HG02981 (cell line): ENCODE measurements around the gene IRS2.

Experiments
- ATAC-seq: cut with Tn5 transposase; IDR thresholded peaks from one replicate; pipeline ENCODE4 v1.9.1; 2021; ENCODE audit warnings: mild to moderate bottlenecking, moderate library complexity; ENCODE audit not compliant: unreplicated experiment

IRS2 gene

DNA sequence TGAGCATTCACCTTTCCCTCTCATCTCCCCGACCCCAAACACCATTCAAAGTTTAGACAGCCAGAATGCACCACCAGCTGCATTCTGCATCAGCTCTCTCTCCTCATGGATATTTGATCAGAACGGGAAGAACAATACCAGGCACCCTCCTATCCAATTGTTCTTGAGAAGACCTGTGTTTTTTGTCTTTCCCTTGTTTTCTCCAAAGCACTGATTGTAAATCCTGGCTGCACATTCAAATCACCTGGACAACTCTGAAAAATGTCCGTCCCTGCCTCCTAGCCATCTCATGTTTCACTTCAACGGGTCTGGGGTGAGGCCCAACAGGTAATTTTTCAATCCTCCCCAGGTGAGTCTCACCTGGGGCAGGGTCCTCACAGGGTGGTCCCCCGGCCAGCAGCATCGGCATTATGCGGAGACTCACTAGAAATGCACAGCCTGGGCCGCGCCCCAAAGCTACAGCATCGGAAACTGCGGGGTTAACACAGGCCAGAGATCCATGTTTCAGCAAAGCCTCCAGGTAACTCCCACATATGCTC is 5.5 kb downstream of the IRS2 start:
- no peak for ATAC-seq

DNA sequence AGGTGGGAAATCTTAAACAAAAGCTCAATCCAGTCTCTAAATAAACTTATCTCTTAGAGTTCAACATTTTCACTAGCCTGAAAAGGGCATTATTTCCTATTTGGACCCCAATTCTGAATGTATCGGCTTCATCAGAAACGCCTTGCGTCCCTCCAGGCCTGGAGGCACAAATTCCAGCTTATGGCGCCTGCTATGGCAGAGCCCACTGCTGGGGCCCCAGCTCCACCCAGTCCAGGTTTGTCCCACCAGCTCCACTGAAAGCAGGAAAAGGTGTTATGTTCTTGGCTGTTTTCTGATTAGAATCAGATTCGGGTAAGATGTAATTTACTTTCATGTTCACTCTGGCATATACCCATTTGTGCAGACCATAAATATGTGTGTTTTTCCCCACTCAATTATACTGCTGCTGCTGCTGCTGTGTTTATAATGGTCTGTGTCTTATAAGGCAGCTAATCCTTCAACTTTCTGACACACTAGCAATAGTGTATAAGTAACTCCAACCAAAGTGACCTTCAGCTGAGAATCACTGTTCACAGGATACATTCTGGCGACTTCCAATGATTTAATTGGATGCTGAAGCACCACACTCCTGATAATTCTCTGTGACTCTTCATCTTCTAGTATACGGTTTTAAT is 6.4 kb downstream of the IRS2 start:
- ATAC-seq, result no peak

DNA sequence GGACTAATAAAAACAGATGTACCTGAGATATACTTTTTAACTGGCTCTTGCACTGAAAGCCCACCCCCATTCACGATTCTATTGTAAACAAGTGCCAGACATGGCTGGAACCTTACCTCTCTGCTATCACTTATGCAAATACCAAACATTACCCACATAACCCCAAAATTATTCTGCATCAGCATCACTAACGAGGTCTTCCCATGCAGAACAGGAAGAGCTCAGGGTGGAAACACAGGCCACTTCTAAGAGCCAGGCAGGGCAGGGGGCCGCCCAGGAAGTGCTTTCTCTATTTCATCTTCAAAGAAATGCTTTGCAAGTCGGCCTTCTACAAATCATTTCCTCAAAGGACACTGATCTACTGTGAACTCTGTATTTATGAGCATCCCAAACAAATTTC is 7.3 kb downstream of the IRS2 start:
- ATAC-seq, result no peak

DNA sequence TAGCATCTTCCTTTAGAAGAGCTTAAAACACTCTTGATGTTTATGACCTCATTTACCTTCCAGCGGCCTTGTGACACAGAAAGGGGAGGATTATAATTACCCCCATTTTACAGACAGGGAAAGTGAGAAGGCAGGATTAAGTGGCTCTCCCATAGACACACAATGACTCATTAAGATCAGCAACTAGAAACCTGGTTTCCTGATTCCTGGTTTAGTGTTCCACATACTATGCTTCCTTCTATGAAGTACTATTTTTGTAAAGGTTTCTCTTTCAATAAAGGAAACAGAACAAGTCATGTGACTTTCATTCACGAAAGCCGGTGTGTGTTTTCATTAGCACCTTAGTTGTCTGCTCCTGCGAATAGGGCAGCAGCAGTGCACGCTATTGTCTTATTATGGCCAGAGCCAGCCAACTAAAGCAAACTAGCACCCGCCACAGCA is 8.3 kb downstream of the IRS2 start:
- no peak for ATAC-seq

DNA sequence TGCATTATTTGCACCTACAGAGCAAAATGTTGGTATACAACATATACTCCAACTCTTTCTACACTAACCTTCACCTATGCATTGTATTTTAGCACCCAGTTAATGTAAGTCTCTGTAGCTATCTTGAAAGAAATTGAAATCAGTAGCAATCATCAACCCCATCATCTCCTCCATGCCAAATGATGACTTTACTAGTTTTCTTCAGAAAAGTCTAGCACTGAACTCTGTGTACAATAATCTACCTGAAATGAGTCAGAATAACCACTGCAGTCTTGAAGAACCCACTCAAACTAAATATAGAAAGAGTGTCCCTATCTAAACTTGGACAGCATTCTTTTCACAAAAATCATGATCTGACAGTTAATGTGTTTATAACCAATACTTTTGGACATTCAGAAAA is 9.8 kb downstream of the IRS2 start:
- ATAC-seq, result no peak

DNA sequence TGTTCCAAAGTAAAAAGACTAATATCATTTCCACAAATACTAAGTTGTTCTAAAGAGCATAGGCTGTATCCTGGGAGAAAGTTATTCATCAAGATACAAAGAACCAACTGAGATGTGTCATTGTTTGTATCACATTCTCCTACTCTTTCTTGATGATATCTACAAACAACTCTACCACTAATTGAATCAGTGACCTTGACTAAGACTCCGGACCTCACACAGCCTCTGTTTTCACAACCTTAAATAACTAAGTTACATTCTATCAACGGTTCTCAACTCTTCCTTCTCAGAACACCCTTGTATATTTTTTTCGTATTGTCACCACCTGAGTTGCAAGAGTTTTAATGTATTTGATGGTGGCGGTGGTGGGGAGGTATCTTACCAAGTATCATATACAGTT is 12.6 kb downstream of the IRS2 start:
- ATAC-seq, result no peak

DNA sequence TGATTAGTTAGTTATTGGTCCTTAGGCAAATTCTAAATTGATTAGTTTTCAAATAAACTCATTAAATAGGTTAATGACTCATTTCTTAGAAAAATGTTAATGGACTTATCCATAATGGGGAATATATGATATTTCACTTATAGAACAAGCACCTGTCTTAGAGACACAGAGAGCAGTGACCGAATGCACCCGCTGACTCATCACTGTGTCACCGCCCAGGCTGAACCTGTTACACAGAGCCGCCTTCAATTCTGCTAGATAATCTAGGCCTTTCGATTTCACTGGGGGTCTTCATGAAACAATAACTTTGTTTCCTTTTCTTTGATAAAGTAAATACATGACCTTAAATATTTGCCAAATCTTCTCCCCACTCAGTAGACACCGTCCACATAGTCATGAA is 13.1 kb downstream of the IRS2 start:
- no peak for ATAC-seq

DNA sequence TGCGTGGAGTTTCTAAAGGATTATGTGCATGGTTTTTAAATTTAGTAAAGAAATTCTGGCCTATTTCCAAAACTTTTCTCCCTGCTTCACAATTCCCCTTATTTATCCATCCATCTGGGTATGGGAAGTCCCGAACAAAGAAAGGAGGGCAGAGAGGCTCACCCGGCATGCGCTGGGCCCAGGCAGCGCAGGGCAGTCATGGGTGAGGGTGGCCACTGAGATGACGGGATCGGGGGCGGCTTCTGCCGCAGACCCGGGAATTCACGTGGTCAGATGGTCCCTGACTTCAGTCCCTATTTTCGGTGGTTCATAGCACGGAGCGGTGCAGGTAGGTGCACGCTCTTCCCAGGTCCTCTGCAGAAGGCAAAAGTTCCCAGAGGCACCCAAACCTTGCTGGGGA is 14.5 kb downstream of the IRS2 start:
- ATAC-seq, result no peak

DNA sequence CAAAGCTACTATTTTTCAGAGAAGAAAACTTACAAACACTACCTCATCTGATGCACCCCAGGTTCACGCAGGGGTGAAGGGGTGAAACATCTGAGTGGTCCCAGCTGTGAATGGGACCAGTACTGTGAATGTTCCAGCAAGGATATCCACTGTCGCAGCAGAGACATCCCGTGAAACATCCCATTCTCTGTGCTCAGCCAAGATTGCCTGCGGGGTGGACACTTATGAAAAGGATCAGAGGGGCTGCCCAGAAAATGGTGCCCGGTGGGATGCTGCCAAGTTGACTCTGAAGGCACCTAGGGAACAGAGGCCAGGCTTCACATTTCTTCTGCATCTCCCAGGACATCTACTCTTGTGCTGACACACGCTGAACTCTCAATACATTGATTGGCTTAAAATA is 15.9 kb downstream of the IRS2 start:
- ATAC-seq, result no peak

DNA sequence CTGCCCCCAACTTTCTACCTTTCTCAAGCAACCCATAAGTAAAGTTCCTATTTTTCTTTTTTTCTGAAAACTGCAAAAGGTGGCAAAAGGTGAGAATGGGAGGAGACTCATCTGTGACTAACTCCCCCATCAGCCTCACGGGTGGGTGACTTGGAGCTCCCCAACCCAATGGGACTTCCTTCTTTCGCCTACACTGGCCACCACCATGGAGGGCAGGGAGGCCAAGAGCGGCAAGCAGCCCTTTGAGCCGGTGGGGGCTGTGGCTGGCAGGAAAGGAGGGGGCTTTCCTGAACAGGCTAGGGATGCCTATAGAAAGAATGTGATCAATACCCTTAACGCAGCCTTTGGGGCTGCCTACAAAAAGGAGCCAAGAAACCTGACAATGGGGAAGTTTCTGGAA is 16.5 kb downstream of the IRS2 start:
- no peak for ATAC-seq

DNA sequence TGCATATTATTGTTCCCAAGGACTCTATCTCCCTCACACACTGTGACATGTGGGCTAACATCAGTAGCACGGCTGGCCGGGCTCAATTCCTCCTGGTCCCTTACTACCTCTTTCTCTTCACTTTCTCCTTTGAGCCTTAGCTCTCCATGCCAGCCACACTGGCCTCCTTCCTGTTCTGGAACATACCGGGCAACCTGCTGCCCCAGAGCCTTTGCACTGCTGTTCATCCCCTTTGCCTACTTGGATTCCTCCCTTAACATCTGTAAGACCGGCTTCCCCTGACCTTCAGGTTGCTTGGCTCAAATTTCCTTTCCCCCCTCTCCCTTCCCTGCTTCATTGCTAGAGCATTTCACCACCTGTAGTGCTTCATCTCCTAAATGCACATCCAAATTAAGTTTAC is 17.1 kb downstream of the IRS2 start:
- ATAC-seq, result no peak

DNA sequence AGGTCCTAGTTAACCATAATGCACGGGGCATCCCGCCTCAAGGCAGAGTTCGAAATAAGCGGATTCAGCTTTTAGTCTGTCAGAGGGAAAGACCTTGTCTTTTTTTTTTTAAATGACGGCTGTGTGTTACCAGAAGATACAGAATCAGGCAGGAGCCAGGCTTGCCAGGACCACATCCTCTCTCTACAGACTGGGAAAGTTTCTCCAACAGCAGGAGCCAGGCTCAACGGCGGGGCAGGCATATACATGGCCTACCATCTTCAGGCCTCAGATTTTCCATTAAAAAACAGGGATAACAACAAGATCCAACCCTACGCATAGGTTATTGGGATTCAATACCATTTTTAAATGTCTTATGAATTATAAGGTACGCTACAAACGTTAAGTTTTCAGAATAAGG is 17.8 kb downstream of the IRS2 start:
- ATAC-seq, result no peak

DNA sequence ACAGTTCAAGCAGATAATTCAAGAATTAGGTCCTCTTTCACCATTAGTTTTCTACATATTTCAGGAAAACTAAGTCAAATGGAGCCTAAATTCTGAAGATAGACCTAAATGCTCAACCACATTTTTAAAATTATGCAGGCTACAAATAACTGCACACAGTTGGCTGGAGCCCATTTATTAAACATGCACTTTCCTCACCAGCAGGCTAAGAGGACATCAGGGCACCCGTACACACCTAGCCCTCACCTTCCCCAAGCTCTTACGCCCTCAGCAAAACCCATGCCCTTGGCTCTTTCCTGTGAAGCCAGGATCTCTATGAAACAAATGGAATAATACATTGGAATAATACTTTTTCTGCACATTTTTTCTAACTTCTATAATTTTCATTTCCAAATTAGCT is 18.2 kb downstream of the IRS2 start:
- ATAC-seq, result no peak

DNA sequence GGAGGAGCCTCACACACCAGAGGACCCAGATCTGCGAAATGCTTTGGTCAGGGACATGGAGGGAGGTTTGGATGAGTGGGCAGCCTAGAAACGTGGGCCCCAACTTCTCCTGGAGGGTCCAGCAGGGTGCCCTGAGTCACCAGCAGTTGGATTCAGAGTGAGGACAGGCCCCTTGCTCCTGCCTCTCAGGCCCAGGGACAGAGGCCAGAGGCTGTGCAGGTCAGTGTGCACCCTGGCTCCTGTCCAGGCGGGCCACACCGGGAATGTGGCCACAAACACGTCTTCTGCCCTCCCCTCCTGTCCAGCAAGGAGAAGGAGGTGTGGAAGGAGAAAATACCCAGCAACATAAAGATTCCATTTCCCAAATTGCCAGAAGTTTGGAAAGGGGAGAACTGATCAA is 19.4 kb downstream of the IRS2 start:
- ATAC-seq, result no peak

DNA sequence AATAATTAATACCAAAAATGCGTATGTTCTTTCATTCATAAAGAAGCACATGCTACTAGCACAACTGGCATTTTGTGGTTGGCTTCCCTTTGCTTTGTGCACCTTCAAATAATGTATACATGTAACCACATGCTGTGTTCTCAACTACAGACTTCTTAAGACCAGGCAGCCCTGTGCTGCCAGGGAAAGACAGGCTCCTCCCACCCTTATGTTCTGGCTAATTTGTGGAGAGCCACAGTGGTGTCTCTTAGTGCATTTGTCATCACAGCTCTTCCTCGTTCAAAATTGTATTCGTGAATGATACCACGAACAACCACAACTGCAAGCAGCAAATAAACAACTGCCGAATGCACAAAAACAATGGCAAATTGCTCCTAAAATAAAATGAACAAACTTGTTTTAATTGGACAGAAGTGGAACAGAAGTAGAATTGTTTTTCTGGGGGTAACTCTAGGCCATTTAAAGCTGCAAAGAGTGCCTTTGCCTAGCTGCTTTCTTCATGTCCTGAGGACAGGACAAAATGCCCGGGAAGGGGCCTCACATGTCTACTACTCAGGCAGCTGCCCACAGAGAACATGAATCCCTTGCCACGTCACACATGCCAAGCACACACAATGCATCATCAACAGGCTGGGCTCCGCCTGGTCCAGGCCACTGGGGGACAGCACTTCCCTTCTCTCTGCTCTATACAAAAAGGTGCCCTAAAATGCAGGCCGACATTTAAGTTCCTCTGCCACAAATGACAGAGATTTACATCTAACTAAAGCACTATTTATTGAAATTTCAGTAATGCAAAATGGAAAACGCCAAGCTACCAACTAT is 21.7 kb downstream of the IRS2 start:
- ATAC-seq, result no peak

DNA sequence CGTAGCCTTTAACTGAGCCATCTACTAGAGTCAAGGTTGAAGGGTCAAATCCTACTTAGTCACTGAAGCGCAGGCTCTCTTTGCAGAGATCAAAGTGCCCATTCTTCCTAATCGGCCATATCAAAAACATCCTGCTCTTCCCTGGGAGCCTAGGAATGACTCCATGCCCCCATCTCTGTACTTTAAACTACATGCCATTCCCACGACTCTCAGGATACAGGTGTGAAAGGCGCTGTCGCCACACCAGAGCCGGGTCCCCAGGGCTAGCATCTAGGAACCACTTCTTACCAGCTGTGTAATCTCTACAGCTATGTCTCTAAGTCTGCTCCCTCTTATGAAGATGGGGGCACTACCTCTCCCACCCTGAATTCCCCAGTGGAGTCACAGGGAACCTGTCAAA is 22.3 kb downstream of the IRS2 start:
- ATAC-seq, result no peak

DNA sequence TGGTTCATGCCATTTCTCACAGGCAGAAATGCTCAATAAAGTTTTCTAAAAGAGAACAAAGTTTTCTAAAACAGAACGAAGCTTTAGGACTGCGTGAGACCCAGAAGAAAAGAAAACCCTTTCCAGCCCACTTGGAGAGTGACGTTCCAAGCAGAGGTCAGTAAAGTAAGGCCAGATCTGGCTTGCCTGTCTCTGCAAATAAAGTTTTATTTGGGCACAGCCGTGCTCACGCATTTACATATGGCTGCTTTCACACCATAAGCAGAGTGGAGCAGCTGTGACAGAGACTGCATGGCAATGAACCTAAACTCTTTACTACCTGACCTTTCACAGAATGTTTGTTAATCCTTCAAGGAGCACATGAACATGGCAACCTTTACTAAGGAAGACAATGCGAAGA is 23.6 kb downstream of the IRS2 start:
- ATAC-seq, result no peak

DNA sequence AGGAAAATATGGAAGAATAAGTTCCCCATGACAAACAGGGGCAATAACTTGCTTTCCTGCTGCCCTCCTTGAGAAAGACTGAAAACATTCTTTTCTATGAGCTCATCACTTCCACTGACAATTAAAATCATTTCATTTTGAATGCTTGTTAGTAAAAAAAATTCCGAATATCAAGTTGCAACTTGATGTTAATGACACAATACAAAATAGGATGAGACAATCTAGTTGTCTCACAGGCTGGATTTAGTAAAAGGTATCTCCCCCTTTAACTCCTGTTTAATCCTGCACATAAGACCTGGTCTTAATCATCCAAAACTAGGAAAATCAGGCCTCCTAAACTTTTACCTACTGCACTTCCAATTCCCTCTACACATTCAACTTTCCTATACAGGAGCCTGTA is 24.7 kb downstream of the IRS2 start:
- no peak for ATAC-seq

DNA sequence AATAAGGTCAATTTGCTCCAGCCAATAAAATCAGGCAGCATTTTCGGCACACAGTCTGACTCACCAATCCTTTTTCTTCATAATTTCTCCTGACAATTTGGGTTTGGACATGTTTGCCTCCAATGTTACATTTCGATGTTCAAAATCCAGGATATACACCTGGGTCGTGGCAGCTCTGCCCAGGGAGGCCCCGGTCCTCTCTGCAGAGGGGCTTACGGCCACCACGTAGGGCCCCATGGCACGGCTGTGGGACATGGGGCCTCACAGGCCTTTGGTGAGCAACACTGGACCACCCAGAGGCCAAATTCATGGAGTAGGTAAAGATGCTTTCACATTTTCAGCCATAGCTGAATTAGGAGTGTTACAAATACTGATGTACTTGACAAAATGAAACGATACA is 25.4 kb downstream of the IRS2 start:
- ATAC-seq, result no peak

DNA sequence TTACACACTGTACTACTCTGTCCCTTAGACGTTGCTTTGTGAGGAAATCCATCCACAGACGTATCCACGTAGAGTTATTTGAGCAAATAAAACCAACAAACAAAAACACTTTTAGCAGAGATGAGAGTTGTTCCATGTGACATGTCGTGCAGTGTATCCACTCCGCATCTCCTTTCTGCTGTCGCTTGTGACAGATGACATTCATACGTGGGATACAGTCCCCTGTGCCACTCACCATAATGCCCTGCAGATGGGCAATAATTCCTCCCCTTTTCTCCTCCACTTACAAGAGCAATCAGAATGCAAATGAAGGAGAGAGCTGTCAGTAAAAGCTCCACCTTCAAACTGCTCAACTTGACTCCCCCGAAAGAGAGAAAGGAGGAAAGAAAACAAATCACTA is 26.0 kb downstream of the IRS2 start:
- no peak for ATAC-seq

DNA sequence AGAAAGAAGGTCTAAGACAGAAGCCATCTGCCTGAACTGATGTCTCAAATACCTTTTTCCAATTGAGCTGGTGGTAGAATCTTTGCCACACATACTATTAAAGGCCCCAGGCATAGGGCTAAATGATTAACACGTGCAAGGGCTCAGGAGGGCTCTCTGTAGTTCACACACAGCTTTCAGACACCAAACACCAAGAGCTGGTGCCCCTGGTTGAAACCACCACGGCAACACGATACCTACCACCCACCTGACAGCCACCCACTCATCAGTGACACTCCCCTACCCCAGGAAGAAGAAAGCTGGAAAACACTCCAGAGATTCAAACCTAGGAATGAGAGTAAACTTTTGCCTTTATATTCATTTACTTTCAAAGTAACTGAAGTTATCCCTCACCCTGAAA is 26.8 kb downstream of the IRS2 start:
- ATAC-seq, result no peak

DNA sequence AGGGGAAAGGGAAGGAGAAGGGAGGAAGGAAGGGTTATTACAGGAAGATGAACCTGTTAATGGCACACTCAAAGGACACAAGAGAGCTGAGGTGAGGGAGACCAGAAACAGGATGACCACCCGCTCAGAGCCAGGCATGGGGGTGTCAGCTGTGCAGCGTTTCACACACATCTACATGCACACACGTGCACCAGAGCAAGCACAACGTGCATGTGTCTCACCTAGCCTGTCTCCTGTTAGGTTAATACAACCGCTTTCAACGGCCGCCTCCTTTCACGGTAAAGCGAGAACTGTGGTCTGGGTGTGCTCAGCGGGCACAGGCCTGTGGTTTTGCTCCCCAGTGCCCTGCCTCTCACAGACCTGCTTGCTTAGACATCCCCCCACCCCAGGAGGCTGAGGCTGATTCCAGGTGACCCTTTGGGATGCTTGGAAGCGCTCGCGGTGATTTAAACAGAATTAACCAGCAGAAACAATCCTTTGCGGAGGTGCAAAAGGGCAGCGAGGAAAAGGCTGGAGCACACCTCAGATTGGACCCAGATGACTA is 27.4 kb downstream of the IRS2 start:
- ATAC-seq, result no peak
